Measurements from ENCODE around the gene COPZ1. TPM values are rescaled to one million over a fixed set of nuclear protein-coding genes. Genes with fewer than 3 reads are reported as not detected.

The COPZ1 gene
- total RNA-seq, 1 experiment from 2014 or later = 104 TPM

DNA sequence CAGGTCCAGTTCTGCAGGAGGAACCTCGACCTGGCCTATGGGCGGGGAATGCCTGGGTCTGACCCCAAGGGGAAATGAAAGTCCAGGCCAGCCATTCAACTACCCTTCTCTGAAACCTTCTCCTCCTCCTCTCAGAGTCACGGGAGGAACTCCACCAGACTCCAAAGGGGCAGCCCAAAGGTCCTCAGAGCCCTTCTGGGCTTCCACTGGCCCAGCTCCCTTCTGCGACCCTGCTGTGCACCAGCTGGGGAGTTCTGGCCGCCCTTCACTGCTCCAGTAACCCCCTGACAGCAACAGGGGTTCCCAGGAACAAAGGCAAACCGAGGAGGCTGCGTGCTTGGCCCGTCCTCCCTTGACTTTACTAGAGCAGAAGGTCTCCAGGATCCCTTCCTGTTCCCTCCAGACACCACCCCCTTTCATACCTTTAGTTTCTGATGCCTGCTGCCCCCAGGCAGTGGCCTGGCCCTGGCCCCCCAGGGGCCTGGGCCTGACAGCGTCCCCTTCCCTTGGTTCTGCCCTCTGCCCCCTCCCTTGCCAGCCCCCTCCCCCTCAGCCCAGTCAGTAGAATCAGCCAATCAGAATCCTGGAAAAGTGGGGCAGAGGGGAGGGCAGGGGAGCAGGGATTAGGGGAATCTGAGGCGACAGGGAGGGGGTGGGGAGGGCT, 60.5 kb downstream of the COPZ1 start:
- no peaks in the 10 kb centered on the region for H3K27me3 Mint-ChIP-seq (ENCODE audit: low read depth)
- Histone ChIP-seq H2BK120ac (ENCODE audit: low read depth, low read length, poor library complexity, severe bottlenecking) (no peak overlapping the region), H3K23me2 (ENCODE audit: insufficient read length, low read depth, low read length, poor library complexity, severe bottlenecking) (peaks cover 14% of the 10 kb centered on the region), H3K18ac (ENCODE audit: insufficient read length, low read depth, low read length) (no peak overlapping the region), H4K91ac (ENCODE audit: insufficient read length, low read depth, low read length) (no peak overlapping the region), H3K79me1 (ENCODE audit: insufficient read depth, low read depth, low read length, poor library complexity, severe bottlenecking) (no peaks in the 10 kb centered on the region), H3K56ac (ENCODE audit: insufficient read length, low read depth, low read length) (no peak overlapping the region), H3K27ac (ENCODE audit: insufficient read length, low read depth, low read length) (no peak overlapping the region), H4K8ac (replicated peaks; ENCODE audit: insufficient read length, low read depth, low read length) (no peak overlapping the region), H2BK12ac (ENCODE audit: insufficient read length, low read depth, low read length) (no peak overlapping the region), H2AK5ac (ENCODE audit: insufficient read length, low read length) (no peak overlapping the region), H2BK5ac (ENCODE audit: insufficient read length, low read length) (no peak overlapping the region), H3K9me3 (ENCODE audit: control insufficient read depth, low read depth, low read length) (no peaks in the 10 kb centered on the region), H3K4me2 (ENCODE audit: insufficient read depth, insufficient read length, low read length) (peak overlapping the region; percentile 17), H3K4me1 (ENCODE audit: insufficient read depth, low read length) (peaks cover 31% of the 10 kb centered on the region), H4K20me1 (ENCODE audit: control insufficient read depth, insufficient read depth, insufficient read length) (no peaks in the 10 kb centered on the region), H3K4ac (ENCODE audit: low read depth, low read length) (no peak overlapping the region), H3K27me3 (ENCODE audit: insufficient read depth, low read length) (no peaks in the 10 kb centered on the region), H3K79me2 (ENCODE audit: insufficient read depth, low read length) (no peaks in the 10 kb centered on the region; the same call in 1 of the 2 replicates), H3K23ac (ENCODE audit: insufficient read length, low read depth, low read length) (no peak overlapping the region), H3T11ph (ENCODE audit: low read length) (no peak overlapping the region), H3K9ac (ENCODE audit: extremely low read depth, insufficient read length, low read length) (no peak overlapping the region), H2BK20ac (ENCODE audit: low read depth, low read length, poor library complexity, severe bottlenecking) (no peak overlapping the region), H3K14ac (ENCODE audit: insufficient read depth, low read length) (no peak overlapping the region), H2BK15ac (ENCODE audit: low read depth, low read length) (no peak overlapping the region), H4K5ac (ENCODE audit: insufficient read length, low read depth, low read length) (no peak overlapping the region), H2AFZ (ENCODE audit: low read length) (no peak overlapping the region)
- H3K9me3 Mint-ChIP-seq = no peaks in the 10 kb centered on the region
- peaks cover 2 to 22% (median 8%) of the 10 kb centered on the region in 3 experiments; a peak in 6 of 7 replicates for H3K36me3 Mint-ChIP-seq (ENCODE audit: insufficient read depth in 1 of 3, low read depth in 3 of 3)
- peak overlapping the region; percentile 25 to 60; a peak in 4 of 5 replicates for H3K4me3 Mint-ChIP-seq
- H3K27ac Mint-ChIP-seq = peak overlapping the region in 1 of 3 experiments; percentile 79; a peak in 2 of 7 replicates
- H3K4me1 Mint-ChIP-seq = peaks cover 61 to 66% of the 10 kb centered on the region in 2 experiments
- WGBS (ENCODE audit: extremely low coverage, insufficient read length, low lambda C conversion rate) = no CpG with 5 or more reads among the region's 10 CpGs
- TF ChIP-seq, protein P1, sequence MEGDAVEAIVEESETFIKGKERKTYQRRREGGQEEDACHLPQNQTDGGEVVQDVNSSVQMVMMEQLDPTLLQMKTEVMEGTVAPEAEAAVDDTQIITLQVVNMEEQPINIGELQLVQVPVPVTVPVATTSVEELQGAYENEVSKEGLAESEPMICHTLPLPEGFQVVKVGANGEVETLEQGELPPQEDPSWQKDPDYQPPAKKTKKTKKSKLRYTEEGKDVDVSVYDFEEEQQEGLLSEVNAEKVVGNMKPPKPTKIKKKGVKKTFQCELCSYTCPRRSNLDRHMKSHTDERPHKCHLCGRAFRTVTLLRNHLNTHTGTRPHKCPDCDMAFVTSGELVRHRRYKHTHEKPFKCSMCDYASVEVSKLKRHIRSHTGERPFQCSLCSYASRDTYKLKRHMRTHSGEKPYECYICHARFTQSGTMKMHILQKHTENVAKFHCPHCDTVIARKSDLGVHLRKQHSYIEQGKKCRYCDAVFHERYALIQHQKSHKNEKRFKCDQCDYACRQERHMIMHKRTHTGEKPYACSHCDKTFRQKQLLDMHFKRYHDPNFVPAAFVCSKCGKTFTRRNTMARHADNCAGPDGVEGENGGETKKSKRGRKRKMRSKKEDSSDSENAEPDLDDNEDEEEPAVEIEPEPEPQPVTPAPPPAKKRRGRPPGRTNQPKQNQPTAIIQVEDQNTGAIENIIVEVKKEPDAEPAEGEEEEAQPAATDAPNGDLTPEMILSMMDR (conservative IDR thresholded peaks at IDR 0.05) = no peak
- peak; percentile 63 for DNase-seq

Measured in H9 (cell line).